Body of pancreas (tissue), 4 donors: ENCODE results near the gene EVA1A.

Source experiments
- CTCF ChIP-seq, 7 experiments: fragments of 450-650 bp in 4 of 7; fragments of 200-600 bp in 3 of 7; sonication (generic) in 3 of 7; IDR thresholded peaks; one replicate each; pipeline ENCODE4 v1.5.1; 2016 to 2019; ENCODE audit warnings: antibody characterized with exemption in 7 of 7
- POLR2A ChIP-seq, 3 donors: fragments of 450-650 bp; IDR thresholded peaks; one replicate each; pipeline ENCODE4 v1.6.1; 2016; ENCODE audit warnings: antibody characterized with exemption in 3 of 3, mild to moderate bottlenecking in 2 of 3

- no peak for TF ChIP-seq CTCF (IDR thresholded peaks at IDR 0.05)
- TF ChIP-seq POLR2A (IDR thresholded peaks at IDR 0.05): no peak
Measured at GRCh38 chr2:75538521-75539490, 21.9 kb downstream of the EVA1A start.
